Subcutaneous adipose tissue (tissue), 4 donors: ENCODE data around the gene TMEM106C. TPM values are rescaled to one million over a fixed set of nuclear protein-coding genes. Genes with fewer than 3 reads are reported as not detected.

ENCODE experiments used
- CTCF ChIP-seq: fragments of 450-650 bp; IDR thresholded peaks from one replicate; pipeline ENCODE4 v1.5.1; 2016; ENCODE audit warnings: low read depth, mild to moderate bottlenecking, control low read depth, antibody characterized with exemption, moderate library complexity
- total RNA-seq, 4 donors: library from RNA; depleted of rRNA; stranded (reverse); fragments of >200 nt; gene quantifications; one replicate each; pipeline ENCODE4 v1.1.0, GENCODE V29; 2016

TMEM106C gene
- total RNA-seq, 4 donors from 2014 or later, result 16.5 to 49.7 (median 39.4) TPM

- no peak for TF ChIP-seq CTCF
These were observed 25.3 kb upstream of the TMEM106C start for GRCh38 chr12:47938093-47938492.

GRCh38 chr12:47938594-47938993 is 24.8 kb upstream of the TMEM106C start:
- no peak for TF ChIP-seq CTCF

- no peak for TF ChIP-seq CTCF
These were observed 24.3 kb upstream of the TMEM106C start for GRCh38 chr12:47939009-47939601.

- TF ChIP-seq CTCF, result no peak
These were observed 22.5 kb upstream of the TMEM106C start for GRCh38 chr12:47940773-47941474.

- no peak for TF ChIP-seq CTCF
These were observed 22.0 kb upstream of the TMEM106C start for GRCh38 chr12:47941475-47941780.

- TF ChIP-seq CTCF, result no peak
These were observed 21.4 kb upstream of the TMEM106C start for GRCh38 chr12:47941871-47942613.

- no peak for TF ChIP-seq CTCF
These were observed 20.7 kb upstream of the TMEM106C start for GRCh38 chr12:47942614-47943225.
